Activated CD8-positive, alpha-beta memory T cell treated with anti-CD3 and anti-CD28 coated beads, Interleukin-2, amount 50 U/mL, for 1 hour (primary cell): ENCODE data around the gene CENPB.
"Not testable (repeated sequence)": the region's sequence is repeated elsewhere in the genome, so short reads cannot be mapped to it uniquely, and the experiment has no call there.

Experiments
- DNase-seq: peaks from one replicate; pipeline ENCODE4 v3.0.0-alpha.2; 2020; ENCODE audit errors: extremely low read depth

CENPB gene

DNA sequence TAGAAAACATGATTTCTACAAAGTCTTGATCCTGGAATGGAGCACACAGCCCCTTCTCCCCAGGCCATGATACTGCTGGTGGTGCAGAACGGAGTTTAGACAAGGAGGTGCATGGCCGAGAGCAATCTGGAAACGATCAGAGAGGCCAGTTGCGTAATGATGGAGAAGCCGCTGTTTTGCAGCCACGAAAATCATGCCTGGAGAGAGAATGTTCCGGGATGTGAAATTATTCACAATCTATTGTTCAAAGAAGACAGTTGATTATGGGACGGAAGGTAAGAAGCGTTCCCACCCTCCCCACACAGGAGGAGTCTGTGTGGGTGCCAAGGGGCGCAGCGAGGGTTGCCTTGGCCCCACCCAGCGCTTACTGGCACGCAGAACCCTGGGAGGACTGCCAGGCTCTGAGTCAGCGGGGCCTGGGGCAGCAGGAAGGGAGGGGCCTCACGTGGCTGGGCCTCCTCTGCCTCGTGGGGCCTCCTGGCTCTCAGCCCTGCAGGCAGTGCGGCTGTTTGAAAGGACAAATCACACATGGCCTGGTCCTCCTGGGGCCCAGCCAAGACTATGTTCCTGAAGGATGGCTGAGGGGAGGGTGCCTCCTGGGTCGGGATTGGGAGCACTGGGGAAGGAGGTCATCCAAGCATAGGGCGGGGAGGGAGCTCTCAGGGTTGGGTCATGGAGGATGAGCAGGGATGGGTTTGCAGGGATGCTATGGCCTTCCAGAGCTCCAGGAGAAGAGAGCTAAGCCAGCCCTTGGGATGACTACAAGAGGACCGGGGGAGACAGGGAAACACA, 25.1 kb upstream of the CENPB start:
- peak; percentile 86 for DNase-seq

GRCh38 chr20:3808544-3808943, 22.0 kb upstream of the CENPB start:
- no peak for DNase-seq

GRCh38 chr20:3804781-3805180, 18.2 kb upstream of the CENPB start:
- no peak for DNase-seq

DNA sequence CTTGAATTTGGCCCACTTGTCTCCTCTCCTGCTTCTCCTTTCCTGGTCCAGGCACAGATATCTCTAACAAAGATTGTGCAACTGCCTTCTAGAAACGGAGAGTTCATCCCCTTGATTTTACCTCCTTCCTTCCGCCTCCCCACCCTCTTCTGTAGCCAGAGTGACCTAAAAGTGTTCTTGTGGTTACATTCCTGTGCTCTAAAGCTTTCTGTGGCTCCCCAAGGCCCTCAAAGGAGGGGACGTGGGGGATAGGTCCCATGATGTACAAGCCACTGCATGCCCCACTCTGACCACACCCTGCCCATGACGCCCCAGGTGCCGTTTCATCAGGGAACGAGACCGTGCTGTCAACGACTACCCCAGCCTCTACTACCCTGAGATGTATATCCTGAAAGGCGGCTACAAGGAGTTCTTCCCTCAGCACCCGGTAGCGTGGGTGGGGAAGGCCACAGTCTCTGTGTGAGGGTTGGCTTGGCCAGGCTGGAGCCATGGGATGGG, 17.8 kb upstream of the CENPB start:
- DNase-seq, result no peak

DNA sequence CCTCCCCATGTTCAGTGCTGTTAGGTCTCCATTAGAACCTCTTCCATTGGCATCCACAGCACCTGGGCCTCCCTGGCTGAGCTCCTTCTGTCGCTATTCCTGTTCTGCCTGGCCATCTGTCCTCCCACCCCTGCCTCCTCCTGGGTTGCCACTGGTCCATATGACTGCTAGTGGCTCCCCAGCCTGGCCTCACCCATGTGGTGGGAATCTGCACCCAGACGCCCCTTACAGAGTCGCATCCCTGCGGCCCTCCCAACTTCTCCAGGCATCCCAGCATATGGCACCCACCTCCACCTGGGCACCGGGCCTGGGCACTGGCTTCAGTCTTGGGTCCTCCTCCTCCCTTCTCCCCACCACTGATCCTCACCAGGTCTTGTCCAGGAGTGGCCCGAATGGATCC, 17.3 kb upstream of the CENPB start:
- DNase-seq, result no peak

GRCh38 chr20:3803289-3803688, 16.7 kb upstream of the CENPB start:
- no peak for DNase-seq

- DNase-seq, result no peak
These were observed 16.1 kb upstream of the CENPB start for GRCh38 chr20:3802524-3803239.

- DNase-seq, result no peak
These were observed 15.3 kb upstream of the CENPB start for GRCh38 chr20:3801846-3802245.

DNA sequence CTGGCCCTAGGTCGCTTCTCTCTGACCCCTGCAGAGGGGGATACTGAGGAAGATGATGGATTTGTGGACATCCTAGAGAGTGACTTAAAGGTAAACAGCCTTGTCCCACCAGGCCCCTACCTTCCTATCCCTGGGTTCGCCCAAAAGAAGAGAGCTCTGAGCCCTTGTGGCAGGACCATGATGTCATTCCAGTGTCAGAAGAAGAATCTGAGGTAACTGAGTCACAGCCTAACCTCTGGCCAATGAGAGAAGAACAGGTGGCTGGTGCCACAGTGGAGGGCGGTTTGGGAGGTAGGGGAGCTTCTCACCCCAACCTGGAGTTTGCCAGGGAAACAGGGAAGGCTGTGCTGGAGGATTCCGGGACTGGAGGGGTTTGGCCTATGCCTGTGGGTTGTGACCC, 14.8 kb upstream of the CENPB start:
- DNase-seq, result no peak

GRCh38 chr20:3800878-3801260, 14.3 kb upstream of the CENPB start:
- DNase-seq, result no peak

DNA sequence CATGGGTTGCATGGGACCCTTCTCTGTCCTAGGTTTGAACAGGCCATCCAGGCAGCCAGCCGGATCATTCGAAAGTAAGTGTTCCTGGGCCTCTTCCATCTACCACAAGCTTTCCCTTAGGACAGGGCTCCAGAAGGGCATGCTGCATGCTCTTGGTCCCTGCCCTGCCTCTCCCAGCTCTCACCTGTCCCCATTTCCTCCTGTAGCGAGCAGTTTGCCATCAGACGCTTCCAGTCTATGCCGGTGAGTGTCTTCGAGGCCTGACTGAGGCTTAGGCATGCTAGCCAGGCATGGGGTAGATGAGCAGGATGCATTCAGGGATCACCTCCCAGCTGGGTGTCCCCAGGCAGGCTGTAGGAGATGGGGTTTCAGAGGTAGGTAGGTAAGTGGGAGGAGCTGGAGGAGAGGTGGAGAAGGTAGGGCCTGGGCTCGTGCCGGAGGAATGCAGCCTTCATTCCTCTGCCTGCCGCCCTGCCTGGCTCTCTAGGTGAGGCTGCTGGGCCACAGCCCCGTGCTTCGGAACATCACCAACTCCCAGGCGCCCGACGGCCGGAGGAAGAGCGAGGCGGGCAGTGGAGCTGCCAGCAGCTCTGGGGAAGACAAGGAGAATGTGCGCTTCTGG, 13.8 kb upstream of the CENPB start:
- DNase-seq, result no peak

GRCh38 chr20:3798908-3799248, 12.3 kb upstream of the CENPB start:
- no peak for DNase-seq

- DNase-seq, result no peak
These were observed 11.8 kb upstream of the CENPB start for GRCh38 chr20:3798373-3798768.

GRCh38 chr20:3797592-3798372, 11.2 kb upstream of the CENPB start:
- no peak for DNase-seq

DNA sequence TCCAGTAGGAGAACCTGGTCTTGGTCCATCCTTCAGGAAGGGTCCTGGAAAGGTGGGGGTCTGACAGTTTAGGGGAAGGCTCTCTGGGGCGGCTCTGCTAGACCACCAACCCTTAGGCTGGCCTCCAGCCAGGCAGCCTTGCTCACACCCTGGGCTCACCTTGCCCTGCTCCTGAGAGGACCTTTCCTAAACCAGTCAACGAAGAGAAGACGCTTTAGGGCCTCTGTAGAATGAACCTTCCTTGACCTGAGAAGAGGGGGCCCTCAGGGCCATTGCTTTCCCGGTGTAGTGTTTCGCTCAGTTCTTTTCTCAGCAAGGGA, 10.6 kb upstream of the CENPB start:
- no peak for DNase-seq

GRCh38 chr20:3796477-3797225, 10.1 kb upstream of the CENPB start:
- no peak for DNase-seq

DNA sequence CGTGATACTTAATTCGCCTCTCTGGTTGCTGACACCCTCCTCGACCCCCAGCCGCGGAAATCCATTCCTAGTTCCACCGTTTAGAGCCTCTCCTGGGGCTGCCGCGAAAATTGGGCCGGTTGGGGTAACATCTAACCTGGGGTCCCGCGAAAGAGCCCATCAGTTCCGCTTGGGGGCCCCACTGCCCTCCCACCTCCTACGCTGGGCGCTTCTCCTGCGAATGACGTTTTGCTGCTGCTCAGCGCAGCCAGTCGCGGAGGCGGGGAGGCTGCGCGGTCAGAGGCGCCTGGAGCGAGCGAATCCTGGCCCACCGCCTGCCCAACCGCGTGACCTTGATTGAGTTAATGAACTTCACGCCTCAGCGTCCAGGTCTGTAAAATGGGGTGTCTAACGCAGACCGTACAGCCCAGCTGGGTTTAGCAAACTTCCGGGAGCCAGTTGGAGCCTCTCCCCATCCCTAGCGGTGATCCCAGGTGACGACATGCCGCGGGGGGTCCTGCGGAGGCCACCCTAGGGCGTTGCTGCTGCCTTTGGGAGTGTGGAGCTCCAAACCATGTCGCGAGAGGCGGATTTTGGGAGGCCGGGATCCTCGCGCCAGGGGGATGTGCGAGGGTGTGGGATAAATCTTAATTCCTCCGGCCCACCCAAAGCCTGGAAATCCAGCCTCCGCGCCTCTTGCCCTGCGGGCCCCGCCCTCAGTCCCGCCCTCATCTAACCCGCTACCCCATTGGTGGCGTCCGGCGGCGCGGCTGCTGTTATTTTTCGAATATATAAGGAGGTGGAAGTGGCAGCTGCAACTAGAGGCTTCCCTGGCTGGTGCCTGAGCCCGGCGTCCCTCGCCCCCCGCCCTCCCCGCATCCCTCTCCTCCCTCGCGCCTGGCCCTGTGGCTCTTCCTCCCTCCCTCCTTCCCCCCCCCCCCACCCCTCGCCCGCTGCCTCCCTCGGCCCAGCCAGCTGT, 9.2 kb upstream of the CENPB start, which contains the start of gene CDC25B:
Gene CDC25B, plus strand, starts transcription at position 800 of the 958 bp plus-strand sequence. CDS start 222 bp downstream, outside the sequence.
- DNase-seq, result peak; percentile 74

DNA sequence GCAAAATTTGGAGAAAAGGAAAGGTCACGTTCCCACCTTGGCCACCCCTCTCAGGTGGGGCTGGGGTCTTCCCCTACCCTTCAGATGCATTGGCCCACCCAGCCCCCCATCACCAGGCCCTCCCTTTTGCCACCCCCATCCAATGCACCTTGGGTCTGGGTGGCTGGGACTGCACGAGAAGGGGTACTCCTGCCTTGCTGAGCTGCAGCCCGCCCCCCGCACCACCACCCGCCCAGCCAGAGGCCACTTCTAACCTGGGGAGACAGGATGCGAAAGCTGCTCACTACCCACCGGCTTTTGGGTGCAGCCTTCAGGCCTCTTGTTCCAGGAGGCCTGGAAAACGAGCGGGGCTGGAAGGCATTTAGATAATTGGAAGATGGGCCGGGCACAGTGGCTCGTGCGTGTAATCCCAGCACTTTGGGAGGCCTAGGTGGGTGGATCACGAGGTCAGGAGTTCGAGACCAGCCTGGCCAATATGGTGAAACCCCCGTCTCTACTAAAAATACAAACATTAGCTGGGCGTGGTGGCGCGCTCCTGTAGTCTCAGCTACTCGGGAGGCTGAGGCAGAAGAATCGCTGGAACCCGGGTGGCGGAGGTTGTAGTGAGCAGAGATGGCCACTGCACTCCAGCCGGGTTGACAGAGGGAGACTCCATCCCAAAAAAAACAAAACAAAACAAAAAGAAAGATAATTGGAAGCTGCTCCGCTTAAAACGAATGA, 8.3 kb upstream of the CENPB start:
- no peak for DNase-seq

- DNase-seq, result not testable (repeated sequence)
These were observed 7.6 kb upstream of the CENPB start for GRCh38 chr20:3794168-3794567.

GRCh38 chr20:3789201-3789600, 2.7 kb upstream of the CENPB start:
- DNase-seq, result not testable (repeated sequence)
